HEK293 (cell line): ENCODE data around the gene TRAK1.

ENCODE experiments used
- CTCF ChIA-PET: fragments of 350-600 bp; formaldehyde crosslinking; extraction: SDS; loops from one replicate; lab custom pipeline; 2021; ENCODE audit warnings: antibody characterized with exemption; lab: Yijun Ruan, JAX
- POLR2A ChIA-PET: fragments of 300-600 bp; formaldehyde crosslinking; extraction: SDS; loops from one replicate; lab custom pipeline; 2020; ENCODE audit warnings: antibody characterized with exemption, inconsistent platforms; lab: Yijun Ruan, JAX
- H3K27ac ChIP-seq: fragments of 200-500 bp; sonication (Bioruptor generic); 2 replicates; pipeline ENCODE4 v1.5.1; 2014; ENCODE audit warnings: low read depth, low read length, control low read depth, inconsistent platforms; ENCODE audit errors: extremely low read depth
- H3K36me3 ChIP-seq, 2 experiments: fragments of 200-500 bp in 1 of 2; sonication (Bioruptor generic) in 1 of 2; 1 replicate in 1 of 2; 2 replicates in 1 of 2; pipeline ENCODE4 v1.5.1; 2014 to 2017; ENCODE audit warnings: inconsistent platforms in 2 of 2, low read length in 2 of 2; ENCODE audit not compliant: control insufficient read depth in 2 of 2, insufficient read depth in 1 of 2
- H3K4me1 ChIP-seq: fragments of 200-500 bp; sonication (Bioruptor generic); 2 replicates; pipeline ENCODE4 v1.5.1; 2014; ENCODE audit warnings: mild to moderate bottlenecking, low read length, inconsistent platforms; ENCODE audit not compliant: control insufficient read depth, insufficient read depth
- H3K4me3 ChIP-seq: 2 replicates; pipeline ENCODE4 v1.5.1; 2011; ENCODE audit warnings: low read depth, mild to moderate bottlenecking, control low read depth, low read length, moderate library complexity
- H3K9me3 ChIP-seq: fragments of 200-500 bp; sonication (Bioruptor generic); 2 replicates; pipeline ENCODE4 v1.5.1; 2014; ENCODE audit warnings: low read depth, low read length, inconsistent platforms; ENCODE audit not compliant: control insufficient read depth, insufficient read depth
- BCL6B ChIP-seq: fragments of 450-650 bp; formaldehyde crosslinking; IDR thresholded peaks from 2 replicates; pipeline ENCODE4 v1.5.1; 2017; ENCODE audit warnings: missing biosample characterization, missing genetic modification characterization
- HOXA7 ChIP-seq: sonication (generic); formaldehyde crosslinking; IDR thresholded peaks from 2 replicates; pipeline ENCODE4 v1.8.1; 2022; ENCODE audit warnings: missing genetic modification reagents, borderline replicate concordance
- KLF9 ChIP-seq: fragments of 450-650 bp; formaldehyde crosslinking; IDR thresholded peaks from 2 replicates; pipeline ENCODE4 v1.5.1; 2016; ENCODE audit warnings: missing biosample characterization, missing genetic modification characterization, low read depth
- MZF1 ChIP-seq: fragments of 450-650 bp; formaldehyde crosslinking; IDR thresholded peaks from 2 replicates; pipeline ENCODE4 v1.5.1; 2017; ENCODE audit warnings: missing biosample characterization, missing genetic modification characterization, borderline replicate concordance
- PRDM2 ChIP-seq: fragments of 450-650 bp; formaldehyde crosslinking; IDR thresholded peaks from 2 replicates; pipeline ENCODE4 v1.5.1; 2016; ENCODE audit warnings: missing biosample characterization, missing genetic modification characterization, borderline replicate concordance
- TRIM28 ChIP-seq: IDR thresholded peaks from 2 replicates; pipeline ENCODE4 v1.6.1; 2011; ENCODE audit warnings: low read length, control low read depth, borderline replicate concordance
- ZBTB20 ChIP-seq: fragments of 450-650 bp; formaldehyde crosslinking; IDR thresholded peaks from 2 replicates; pipeline ENCODE4 v1.5.1; 2016; ENCODE audit warnings: missing biosample characterization, missing genetic modification characterization
- ZBTB48 ChIP-seq: fragments of 450-650 bp; formaldehyde crosslinking; IDR thresholded peaks from 2 replicates; pipeline ENCODE4 v1.5.1; 2016; ENCODE audit warnings: missing biosample characterization, missing genetic modification characterization
- ZNF146 ChIP-seq: fragments of 450-650 bp; formaldehyde crosslinking; IDR thresholded peaks from 2 replicates; pipeline ENCODE4 v1.5.1; 2016; ENCODE audit warnings: missing biosample characterization, missing genetic modification characterization
- ZNF174 ChIP-seq: fragments of 450-650 bp; formaldehyde crosslinking; IDR thresholded peaks from 2 replicates; pipeline ENCODE4 v1.5.0; 2017; ENCODE audit warnings: missing biosample characterization, mild to moderate bottlenecking, missing genetic modification characterization
- ZNF175 ChIP-seq: fragments of 450-650 bp; formaldehyde crosslinking; IDR thresholded peaks from 2 replicates; pipeline ENCODE4 v1.5.1; 2016; ENCODE audit warnings: missing biosample characterization, missing genetic modification characterization
- ZNF211 ChIP-seq: fragments of 450-650 bp; formaldehyde crosslinking; IDR thresholded peaks from 2 replicates; pipeline ENCODE4 v1.5.1; 2016; ENCODE audit warnings: low read depth, missing biosample characterization, missing genetic modification characterization
- ZNF302 ChIP-seq: fragments of 450-650 bp; formaldehyde crosslinking; IDR thresholded peaks from 2 replicates; pipeline ENCODE4 v1.5.1; 2016; ENCODE audit warnings: missing biosample characterization, missing genetic modification characterization, low read depth
- ZNF394 ChIP-seq: fragments of 450-650 bp; formaldehyde crosslinking; IDR thresholded peaks from 2 replicates; pipeline ENCODE4 v1.5.1; 2016; ENCODE audit warnings: missing biosample characterization, missing genetic modification characterization, mild to moderate bottlenecking, moderate library complexity, borderline replicate concordance
- ZNF398 ChIP-seq: fragments of 450-650 bp; formaldehyde crosslinking; IDR thresholded peaks from 2 replicates; pipeline ENCODE4 v1.5.1; 2017; ENCODE audit warnings: missing biosample characterization, missing genetic modification characterization
- ZNF48 ChIP-seq: fragments of 450-650 bp; formaldehyde crosslinking; IDR thresholded peaks from 2 replicates; pipeline ENCODE4 v1.5.1; 2016; ENCODE audit warnings: missing biosample characterization, missing genetic modification characterization
- ZNF501 ChIP-seq: fragments of 450-650 bp; formaldehyde crosslinking; IDR thresholded peaks from 2 replicates; pipeline ENCODE4 v1.5.1; 2016; ENCODE audit warnings: missing biosample characterization, missing genetic modification characterization
- ZNF707 ChIP-seq: fragments of 450-650 bp; formaldehyde crosslinking; IDR thresholded peaks from 2 replicates; pipeline ENCODE4 v1.5.1; 2016; ENCODE audit warnings: missing biosample characterization, missing genetic modification characterization
- ZNF768 ChIP-seq: fragments of 450-650 bp; formaldehyde crosslinking; IDR thresholded peaks from 2 replicates; pipeline ENCODE4 v1.5.1; 2018; ENCODE audit warnings: missing biosample characterization, mild to moderate bottlenecking, missing genetic modification characterization
- ZNF776 ChIP-seq: fragments of 450-650 bp; formaldehyde crosslinking; IDR thresholded peaks from 2 replicates; pipeline ENCODE4 v1.5.0; 2017; ENCODE audit warnings: missing biosample characterization, missing genetic modification characterization, borderline replicate concordance
- ZNF785 ChIP-seq: fragments of 450-650 bp; formaldehyde crosslinking; IDR thresholded peaks from 2 replicates; pipeline ENCODE4 v1.5.1; 2016; ENCODE audit warnings: missing biosample characterization, missing genetic modification characterization
- ZSCAN16 ChIP-seq: fragments of 450-650 bp; formaldehyde crosslinking; IDR thresholded peaks from 2 replicates; pipeline ENCODE4 v1.5.1; 2016; ENCODE audit warnings: missing biosample characterization, missing genetic modification characterization
- TF ChIP-seq, protein P1 (sequence below): fragments of 450-650 bp; formaldehyde crosslinking; IDR thresholded peaks from 2 replicates; pipeline ENCODE4 v1.5.1; 2016; ENCODE audit warnings: missing biosample characterization, missing genetic modification characterization

TRAK1 gene

GRCh38 chr3:42236611-42237010, 145.5 kb downstream of the TRAK1 start:
- no peak for TF ChIP-seq ZNF398 (tag by site-specific recombination)
- no peak for TF ChIP-seq ZNF48
- TF ChIP-seq ZSCAN16: no peak
- no peak for TF ChIP-seq ZNF146
- no peak for TF ChIP-seq BCL6B (tag by site-specific recombination)
- no peak for TF ChIP-seq TRIM28
- no peak for TF ChIP-seq ZNF785 (tag by site-specific recombination)
- no peak for TF ChIP-seq ZNF211 (tag by site-specific recombination)
- no peak for TF ChIP-seq HOXA7 (CRISPR knock-in tag)
- TF ChIP-seq MZF1 (tag by site-specific recombination): no peak
- TF ChIP-seq KLF9 (tag by site-specific recombination): no peak
- no peak for TF ChIP-seq ZNF302 (tag by site-specific recombination)
- H3K4me3 ChIP-seq: no peak overlapping the region
- ChIA-PET CTCF (no interaction called here), POLR2A (no interaction called here)
- no peaks in the 10 kb centered on the region for H3K9me3 ChIP-seq
- H3K4me1 ChIP-seq: no peaks in the 10 kb centered on the region
- H3K27ac ChIP-seq: no peak overlapping the region
- no peaks in the 10 kb centered on the region for H3K36me3 ChIP-seq

DNA sequence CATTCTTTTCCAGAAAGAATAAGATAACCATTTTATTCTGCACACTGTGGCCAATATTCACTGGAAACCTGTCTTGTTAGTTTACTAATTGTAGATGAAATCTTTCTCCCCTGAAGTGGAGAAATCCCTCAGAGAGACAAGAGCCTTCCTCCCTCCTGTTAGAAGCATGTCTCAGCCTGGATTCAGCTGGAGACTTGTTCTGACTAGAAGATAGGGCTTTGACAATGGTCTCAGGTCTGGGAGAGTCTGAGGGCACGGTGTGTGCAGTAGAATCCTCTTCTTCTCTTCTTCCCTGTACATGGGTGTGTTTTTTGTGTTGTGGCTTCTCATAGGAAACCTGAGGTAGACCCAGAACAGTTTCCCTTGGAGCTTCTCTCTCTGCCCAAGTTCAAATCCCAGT, 154.9 kb downstream of the TRAK1 start:
- no peak overlapping the region for H3K27ac ChIP-seq
- CTCF ChIA-PET: interaction anchor here (0.6 to 7.6 kb wide), 4 partner anchors 16 to 290 kb away, joined by 3 to 104 read pairs (median 17); no protein-coding TSS in a partner anchor
- H3K4me1 ChIP-seq: no peaks in the 10 kb centered on the region
- H3K9me3 ChIP-seq: no peaks in the 10 kb centered on the region
- TF ChIP-seq ZBTB20 (tag by site-specific recombination) (no peak), ZNF776 (no peak), ZNF768 (tag by site-specific recombination) (no peak)
- TF ChIP-seq, all 188 proteins: peak for 0
- Histone ChIP-seq H3K4me3 (no peak overlapping the region), H3K36me3 (no peaks in the 10 kb centered on the region)
- POLR2A ChIA-PET: no interaction called here

DNA sequence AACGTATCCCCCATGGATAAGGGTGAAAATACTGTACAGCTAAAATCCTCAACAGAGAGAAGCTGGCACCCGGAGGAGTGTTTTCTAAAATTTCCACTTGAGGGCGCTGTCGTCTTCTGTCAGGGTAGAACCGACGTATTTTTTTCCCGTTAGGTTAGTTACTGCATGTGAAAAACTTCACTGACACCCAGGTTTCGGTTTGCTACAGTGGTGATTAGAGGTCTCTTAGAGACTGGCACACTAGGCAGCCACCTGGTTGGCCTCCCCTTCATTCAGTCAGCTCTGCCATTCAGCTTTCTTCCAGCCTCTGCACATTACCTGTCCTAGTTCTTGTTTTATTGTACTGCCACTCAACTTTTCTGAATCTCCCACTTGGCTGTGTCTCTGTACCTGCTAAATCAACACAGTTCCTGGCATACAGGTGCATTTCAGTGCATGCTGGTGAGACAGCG, 156.4 kb downstream of the TRAK1 start:
- no peaks in the 10 kb centered on the region for H3K4me1 ChIP-seq
- ChIA-PET CTCF (interaction anchor here (0.6 to 7.6 kb wide), 25 partner anchors 11 to 634 kb away, joined by 3 to 104 read pairs (median 4); no protein-coding TSS in a partner anchor), POLR2A (no interaction called here)
- H3K4me3 ChIP-seq: no peak overlapping the region
- H3K27ac ChIP-seq: no peak overlapping the region
- H3K9me3 ChIP-seq: no peaks in the 10 kb centered on the region
- no peaks in the 10 kb centered on the region for H3K36me3 ChIP-seq
- no peak for TF ChIP-seq ZNF394
- TF ChIP-seq ZNF707 (tag by site-specific recombination): no peak
- no peak for TF ChIP-seq ZNF501 (tag by site-specific recombination)
- no peak for TF ChIP-seq ZBTB48 (tag by site-specific recombination)
- TF ChIP-seq ZNF174 (tag by site-specific recombination): no peak
- TF ChIP-seq PRDM2 (tag by site-specific recombination): no peak
- TF ChIP-seq, protein P1, sequence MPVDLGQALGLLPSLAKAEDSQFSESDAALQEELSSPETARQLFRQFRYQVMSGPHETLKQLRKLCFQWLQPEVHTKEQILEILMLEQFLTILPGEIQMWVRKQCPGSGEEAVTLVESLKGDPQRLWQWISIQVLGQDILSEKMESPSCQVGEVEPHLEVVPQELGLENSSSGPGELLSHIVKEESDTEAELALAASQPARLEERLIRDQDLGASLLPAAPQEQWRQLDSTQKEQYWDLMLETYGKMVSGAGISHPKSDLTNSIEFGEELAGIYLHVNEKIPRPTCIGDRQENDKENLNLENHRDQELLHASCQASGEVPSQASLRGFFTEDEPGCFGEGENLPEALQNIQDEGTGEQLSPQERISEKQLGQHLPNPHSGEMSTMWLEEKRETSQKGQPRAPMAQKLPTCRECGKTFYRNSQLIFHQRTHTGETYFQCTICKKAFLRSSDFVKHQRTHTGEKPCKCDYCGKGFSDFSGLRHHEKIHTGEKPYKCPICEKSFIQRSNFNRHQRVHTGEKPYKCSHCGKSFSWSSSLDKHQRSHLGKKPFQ (tag by site-specific recombination): no peak
- TF ChIP-seq ZNF175 (tag by site-specific recombination): no peak
